Ishikawa (cell line): ENCODE measurements around the gene CEBPE.

Experiments used
- RAD21 ChIP-seq: IDR thresholded peaks from 2 replicates; pipeline ENCODE4 v1.6.1; 2012; ENCODE audit warnings: low read depth
- TF ChIP-seq, protein P1 (sequence below): IDR thresholded peaks from 2 replicates; pipeline ENCODE4 v1.6.1; 2012; ENCODE audit warnings: low read depth, mild to moderate bottlenecking

DNA sequence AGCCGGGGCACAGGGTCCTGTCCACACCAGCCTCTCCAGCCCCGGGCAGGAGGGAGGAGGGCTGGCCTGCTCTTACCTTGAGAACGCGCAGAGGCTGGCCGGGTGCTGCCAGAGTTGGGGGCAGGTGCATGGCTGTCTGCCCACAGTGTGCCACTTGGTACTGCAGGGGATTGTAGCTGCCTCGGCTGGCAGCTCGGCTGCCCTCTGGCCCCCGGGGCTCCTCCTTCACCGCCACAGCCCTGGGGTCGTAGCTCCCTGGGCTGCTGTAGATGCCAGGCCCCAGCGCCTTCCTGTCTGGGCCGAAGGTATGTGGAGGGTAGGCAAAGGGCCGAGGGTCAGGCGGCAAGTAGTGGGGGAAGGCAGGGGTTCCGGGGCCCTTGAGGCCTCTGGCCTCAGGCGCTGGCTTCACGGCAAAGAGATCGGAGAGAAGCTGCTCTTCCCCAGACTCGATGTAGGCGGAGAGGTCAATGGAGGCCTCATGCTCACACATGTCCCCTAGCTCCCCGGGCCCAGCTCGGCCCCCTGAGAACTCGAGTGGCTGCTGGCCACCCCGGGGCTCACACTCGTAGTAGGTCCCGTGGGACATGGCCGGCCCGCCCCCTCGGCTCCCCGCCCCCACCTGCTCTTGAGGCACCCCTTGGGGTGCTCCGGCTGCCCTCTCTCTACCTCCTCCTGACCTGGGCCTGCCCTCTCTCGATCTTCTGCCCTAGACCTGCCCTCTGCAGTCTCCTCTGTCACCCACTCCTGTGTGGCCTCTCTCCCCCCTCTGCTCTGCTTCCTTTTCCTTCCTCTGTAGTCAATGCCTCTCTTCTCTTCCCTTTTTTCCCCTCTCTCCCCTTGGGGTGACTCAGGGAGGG, at the start of gene CEBPE:
- TF ChIP-seq, protein P1, sequence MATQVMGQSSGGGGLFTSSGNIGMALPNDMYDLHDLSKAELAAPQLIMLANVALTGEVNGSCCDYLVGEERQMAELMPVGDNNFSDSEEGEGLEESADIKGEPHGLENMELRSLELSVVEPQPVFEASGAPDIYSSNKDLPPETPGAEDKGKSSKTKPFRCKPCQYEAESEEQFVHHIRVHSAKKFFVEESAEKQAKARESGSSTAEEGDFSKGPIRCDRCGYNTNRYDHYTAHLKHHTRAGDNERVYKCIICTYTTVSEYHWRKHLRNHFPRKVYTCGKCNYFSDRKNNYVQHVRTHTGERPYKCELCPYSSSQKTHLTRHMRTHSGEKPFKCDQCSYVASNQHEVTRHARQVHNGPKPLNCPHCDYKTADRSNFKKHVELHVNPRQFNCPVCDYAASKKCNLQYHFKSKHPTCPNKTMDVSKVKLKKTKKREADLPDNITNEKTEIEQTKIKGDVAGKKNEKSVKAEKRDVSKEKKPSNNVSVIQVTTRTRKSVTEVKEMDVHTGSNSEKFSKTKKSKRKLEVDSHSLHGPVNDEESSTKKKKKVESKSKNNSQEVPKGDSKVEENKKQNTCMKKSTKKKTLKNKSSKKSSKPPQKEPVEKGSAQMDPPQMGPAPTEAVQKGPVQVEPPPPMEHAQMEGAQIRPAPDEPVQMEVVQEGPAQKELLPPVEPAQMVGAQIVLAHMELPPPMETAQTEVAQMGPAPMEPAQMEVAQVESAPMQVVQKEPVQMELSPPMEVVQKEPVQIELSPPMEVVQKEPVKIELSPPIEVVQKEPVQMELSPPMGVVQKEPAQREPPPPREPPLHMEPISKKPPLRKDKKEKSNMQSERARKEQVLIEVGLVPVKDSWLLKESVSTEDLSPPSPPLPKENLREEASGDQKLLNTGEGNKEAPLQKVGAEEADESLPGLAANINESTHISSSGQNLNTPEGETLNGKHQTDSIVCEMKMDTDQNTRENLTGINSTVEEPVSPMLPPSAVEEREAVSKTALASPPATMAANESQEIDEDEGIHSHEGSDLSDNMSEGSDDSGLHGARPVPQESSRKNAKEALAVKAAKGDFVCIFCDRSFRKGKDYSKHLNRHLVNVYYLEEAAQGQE = no peak
- no peak for TF ChIP-seq RAD21
